GM13977 (cell line): Measurements from ENCODE around the gene PCNT.

Source experiments
- DNase-seq: peaks from one replicate; pipeline ENCODE4 v3.0.0; 2012; ENCODE audit warnings: low spot score
- CTCF ChIP-seq: IDR thresholded peaks from 2 replicates; pipeline ENCODE4 v1.5.1; 2012; ENCODE audit warnings: mild to moderate bottlenecking, control low read depth; ENCODE audit not compliant: insufficient read depth; ENCODE audit errors: extremely low read depth, missing control alignments
- in situ Hi-C: fragments of 300-500 bp; cut with MboI; formaldehyde crosslinking; loops from one replicate; pipeline ENCODE4 v1.12.0; 2022; ENCODE audit warnings: low sequenced_read_pairs, low pct_unique_long_range_greater_than_20kb, mixed read lengths, inconsistent platforms; ENCODE audit not compliant: unreplicated experiment

The PCNT gene

DNA sequence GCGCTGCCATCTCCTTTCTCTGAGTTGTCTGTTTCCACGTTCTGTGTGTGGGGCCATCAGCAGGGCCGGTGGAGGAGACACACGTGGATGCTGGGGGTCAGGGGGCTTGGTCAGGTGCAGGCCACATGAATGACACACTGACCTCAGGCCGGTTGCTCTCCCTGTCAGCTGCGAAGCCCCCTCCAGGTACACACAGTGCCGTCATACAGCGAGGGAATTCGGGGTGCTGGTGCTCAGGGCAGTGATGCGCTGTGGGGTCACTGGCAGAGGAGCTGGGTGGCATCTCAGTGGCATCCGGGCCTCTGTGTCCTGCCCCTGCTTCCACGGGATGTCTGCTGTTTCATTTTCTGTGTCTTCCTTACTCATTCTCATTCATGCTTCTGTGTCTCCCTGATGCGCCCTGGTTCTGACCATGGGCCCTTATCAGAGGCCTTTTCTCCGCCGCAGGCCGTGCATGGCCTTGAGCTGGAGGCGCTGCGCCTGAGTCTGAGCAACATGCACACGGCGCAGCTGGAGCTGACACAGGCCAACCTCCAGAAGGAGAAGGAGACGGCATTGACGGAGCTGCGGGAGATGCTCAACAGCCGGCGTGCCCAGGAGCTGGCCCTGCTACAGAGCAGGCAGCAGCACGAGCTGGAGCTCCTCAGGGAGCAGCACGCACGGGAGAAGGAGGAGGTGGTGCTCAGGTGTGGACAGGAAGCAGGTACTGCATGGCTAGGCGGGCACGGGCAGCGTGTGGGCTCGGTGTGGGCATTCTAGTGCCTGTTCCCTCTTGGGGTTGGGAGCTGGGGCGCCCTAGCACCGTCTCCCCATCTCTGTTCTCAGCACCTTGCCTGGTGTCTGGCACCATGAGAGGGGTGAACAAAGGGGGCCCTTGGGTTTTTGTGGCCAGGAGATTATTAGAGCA is 22.6 kb downstream of the PCNT start:
- in situ Hi-C loops: no loop called here
- TF ChIP-seq CTCF: no peak
- no peak for DNase-seq

- in situ Hi-C loops: no loop called here
- DNase-seq: no peak
Observed at GRCh38 chr21:46347203-46347550, 23.2 kb downstream of the PCNT start.

GRCh38 chr21:46347791-46348381 is 23.9 kb downstream of the PCNT start:
- no peak for DNase-seq
- in situ Hi-C loops: no loop called here
- no peak for TF ChIP-seq CTCF

More at GRCh38 chr21:46347203-46347550, 23.2 kb downstream of the PCNT start:
- no peak for TF ChIP-seq CTCF

DNA sequence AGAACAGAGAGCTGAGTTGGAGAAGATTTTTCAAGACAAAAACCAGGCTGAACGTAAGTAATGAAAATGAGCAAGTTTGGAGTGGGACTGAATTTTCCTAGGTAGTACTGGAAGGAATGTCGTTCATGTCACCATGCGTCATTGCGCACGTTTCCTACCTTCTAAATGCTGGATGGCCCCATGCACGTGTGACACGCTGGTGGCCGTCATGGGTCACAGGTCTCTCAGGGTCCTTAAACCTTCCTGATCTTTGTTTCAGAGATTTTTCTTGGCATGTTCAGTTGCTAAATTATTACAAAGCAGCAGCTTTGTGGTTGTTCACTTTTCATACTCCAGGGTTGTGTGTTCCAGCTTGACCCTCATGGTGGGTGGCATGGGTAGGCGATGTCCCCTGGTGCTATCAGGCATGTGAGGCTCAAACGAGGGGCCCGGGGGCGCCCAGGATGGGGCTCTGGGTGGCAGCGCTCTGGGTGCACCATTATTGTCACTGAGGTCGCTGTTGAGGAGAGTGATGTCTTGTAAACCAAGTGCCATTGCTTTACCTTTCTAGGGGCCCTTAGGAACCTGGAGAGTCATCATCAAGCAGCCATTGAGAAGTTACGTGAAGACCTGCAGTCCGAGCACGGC is 25.3 kb downstream of the PCNT start:
- no peak for DNase-seq
- in situ Hi-C loops: no loop called here
- no peak for TF ChIP-seq CTCF

DNA sequence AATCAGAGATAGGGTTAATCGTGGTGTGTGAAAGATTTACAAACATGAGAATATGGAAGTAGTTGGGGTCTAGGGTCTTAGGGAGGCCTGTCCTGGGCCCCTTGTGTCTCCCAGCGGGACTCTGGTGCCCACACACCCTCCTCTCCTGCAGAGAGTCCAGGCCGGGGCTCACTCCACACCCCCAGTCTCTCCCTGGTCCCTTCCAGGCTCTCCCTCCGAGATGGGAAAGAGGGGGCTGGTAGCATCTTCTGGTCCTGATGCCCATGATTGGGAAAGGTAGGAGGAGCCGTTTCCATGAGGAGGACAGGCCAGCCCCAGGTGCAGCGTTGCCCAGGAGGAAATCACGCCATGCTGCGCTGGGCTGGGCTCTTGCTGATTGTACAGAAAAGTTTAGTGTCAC is 26.6 kb downstream of the PCNT start:
- TF ChIP-seq CTCF: no peak
- in situ Hi-C loops: no loop called here
- no peak for DNase-seq

GRCh38 chr21:46350981-46351380 is 27.0 kb downstream of the PCNT start:
- no peak for DNase-seq
- TF ChIP-seq CTCF: no peak
- in situ Hi-C loops: no loop called here
